NCI-H1092 (cell line): ENCODE data around the gene SPATA31E1.
A peak's percentile ranks its signal among the peaks of the same experiment; 100 is the strongest.

Experiments
- DNase-seq: peaks from one replicate; lab custom pipeline; 2025; lab: John Stamatoyannopoulos, UW

The SPATA31E1 gene

GRCh38 chr9:87863882-87864465, 18.7 kb upstream of the SPATA31E1 start:
- no peak for DNase-seq

GRCh38 chr9:87864915-87865314, 17.8 kb upstream of the SPATA31E1 start:
- no peak for DNase-seq

GRCh38 chr9:87865626-87866025, 17.1 kb upstream of the SPATA31E1 start:
- DNase-seq = no peak

GRCh38 chr9:87867391-87867790, 15.3 kb upstream of the SPATA31E1 start:
- DNase-seq = no peak

- DNase-seq = no peak
Measured at GRCh38 chr9:87868175-87868574, 14.5 kb upstream of the SPATA31E1 start.

GRCh38 chr9:87868635-87869034, 14.0 kb upstream of the SPATA31E1 start:
- no peak for DNase-seq

GRCh38 chr9:87869082-87869481, 13.6 kb upstream of the SPATA31E1 start:
- DNase-seq = no peak

- no peak for DNase-seq
Measured at GRCh38 chr9:87871425-87872078, 11.1 kb upstream of the SPATA31E1 start.

- DNase-seq = peak; percentile 70
Measured at GRCh38 chr9:87872079-87872624, 10.5 kb upstream of the SPATA31E1 start.

- no peak for DNase-seq
Measured at GRCh38 chr9:87873607-87874303, 8.9 kb upstream of the SPATA31E1 start.

- DNase-seq = no peak
Measured at GRCh38 chr9:87874304-87874623, 8.4 kb upstream of the SPATA31E1 start.

- no peak for DNase-seq
Measured at GRCh38 chr9:87875060-87875459, 7.6 kb upstream of the SPATA31E1 start.

- DNase-seq = no peak
Measured at GRCh38 chr9:87875831-87876545, 6.7 kb upstream of the SPATA31E1 start.

- no peak for DNase-seq
Measured at GRCh38 chr9:87876708-87877107, 6.0 kb upstream of the SPATA31E1 start.

- no peak for DNase-seq
Measured at GRCh38 chr9:87878989-87879511, 3.6 kb upstream of the SPATA31E1 start.

GRCh38 chr9:87880116-87880515, 2.6 kb upstream of the SPATA31E1 start:
- no peak for DNase-seq

- DNase-seq = no peak
Measured at GRCh38 chr9:87880683-87881082, 2.0 kb upstream of the SPATA31E1 start.

- no peak for DNase-seq
Measured at GRCh38 chr9:87883274-87883673, 597 bp downstream of the SPATA31E1 start.

GRCh38 chr9:87883990-87884389, 1.3 kb downstream of the SPATA31E1 start:
- DNase-seq = no peak

- DNase-seq = no peak
Measured at GRCh38 chr9:87884578-87885459, 2.1 kb downstream of the SPATA31E1 start.

- no peak for DNase-seq
Measured at GRCh38 chr9:87885484-87886189, 3.0 kb downstream of the SPATA31E1 start.
